ENCODE results near the gene PIM2.
"Not testable (repeated sequence)": the region's sequence is repeated elsewhere in the genome, so short reads cannot be mapped to it uniquely, and the experiment has no call there.

PIM2 gene

GRCh38 chrX:48876944-48877343, 41.9 kb downstream of the PIM2 start:
- DNase-seq (ENCODE audit: low read depth in 2 of 2, low spot score in 1 of 2) = not testable (repeated sequence)

GRCh38 chrX:48872017-48872416, 46.8 kb downstream of the PIM2 start:
- DNase-seq (ENCODE audit: low read depth in 2 of 2, low spot score in 1 of 2) = not testable (repeated sequence)

GRCh38 chrX:48864210-48864609, 54.6 kb downstream of the PIM2 start:
- no peak for DNase-seq (ENCODE audit: low read depth in 2 of 2, low spot score in 1 of 2)

All from stimulated activated CD8-positive, alpha-beta memory T cell treated with anti-CD3 and anti-CD28 coated beads, Interleukin-4, amount 100 ng/mL, for 1 hour (primary cell).